IMR-90 (cell line): ENCODE measurements around the gene ZNF639. TPM values are rescaled to one million over a fixed set of nuclear protein-coding genes. Genes with fewer than 3 reads are reported as not detected.

Source experiments
- ATAC-seq: fragments of 200-7000 bp; cut with Tn5 transposase; 2 replicates; pipeline ENCODE4 v1.9.1; 2020; ENCODE audit warnings: low read depth, mild to moderate bottlenecking, moderate library complexity
- BruUV-seq: library from RNA; stranded (reverse); fragments of 400-500 nt; replicated peaks from 2 replicates; lab custom pipeline; 2021; lab: Mats Ljungman, UMichigan
- CTCF ChIA-PET: fragments of 300-600 bp; formaldehyde crosslinking; extraction: SDS; loops from one replicate; lab custom pipeline; 2021; ENCODE audit warnings: antibody characterized with exemption; lab: Yijun Ruan, JAX
- POLR2A ChIA-PET: fragments of 300-600 bp; sonication (Branson Sonifier 250); formaldehyde crosslinking; loops from one replicate; lab custom pipeline; 2022; ENCODE audit warnings: antibody characterized with exemption; ENCODE audit not compliant: unreplicated experiment; lab: Charles Lee
- DNase-seq: peaks from one replicate; pipeline ENCODE4 v3.0.0; 2013
- H2AFZ ChIP-seq: replicated peaks from 2 replicates; pipeline ENCODE3; 2013; ENCODE audit warnings: low read length, mild to moderate bottlenecking; ENCODE audit not compliant: poor library complexity
- H2AK5ac ChIP-seq: 2 replicates; pipeline ENCODE4 v1.6.1; 2013; ENCODE audit warnings: low read depth, low read length, inconsistent platforms
- H2AK9ac ChIP-seq: replicated peaks from 2 replicates; pipeline ENCODE3; 2013; ENCODE audit warnings: mild to moderate bottlenecking, low read depth, low read length, moderate library complexity; ENCODE audit not compliant: poor library complexity
- H2BK120ac ChIP-seq: 2 replicates; pipeline ENCODE4 v1.6.1; 2013; ENCODE audit warnings: low read depth, low read length, inconsistent platforms
- H2BK15ac ChIP-seq: 3 replicates; pipeline ENCODE4 v1.6.1; 2013; ENCODE audit warnings: low read depth, low read length, inconsistent platforms
- H2BK20ac ChIP-seq: 2 replicates; pipeline ENCODE4 v1.6.1; 2013; ENCODE audit warnings: low read depth, mild to moderate bottlenecking, inconsistent platforms, low read length, moderate library complexity
- H2BK5ac ChIP-seq: 2 replicates; pipeline ENCODE4 v1.6.1; 2013; ENCODE audit warnings: mild to moderate bottlenecking, low read depth, low read length, inconsistent platforms; ENCODE audit not compliant: poor library complexity, severe bottlenecking
- H3K14ac ChIP-seq: replicated peaks from 2 replicates; pipeline ENCODE4 v1.6.1; 2013; ENCODE audit warnings: low read depth, low read length, inconsistent platforms
- H3K18ac ChIP-seq: 2 replicates; pipeline ENCODE4 v1.6.1; 2013; ENCODE audit warnings: low read depth, low read length, control low read depth
- H3K23ac ChIP-seq: 2 replicates; pipeline ENCODE4 v1.6.1; 2013; ENCODE audit warnings: low read depth, low read length, inconsistent platforms
- H3K27ac ChIP-seq: 2 replicates; pipeline ENCODE4 v1.5.1; 2013; ENCODE audit warnings: mild to moderate bottlenecking, control low read depth, low read length; ENCODE audit not compliant: insufficient read depth
- H3K27me3 ChIP-seq: 2 replicates; pipeline ENCODE4 v1.6.1; 2013; ENCODE audit warnings: low read length; ENCODE audit not compliant: control insufficient read depth, insufficient read depth
- H3K36me3 ChIP-seq: 2 replicates; pipeline ENCODE4 v1.6.1; 2013; ENCODE audit warnings: low read length, mixed read lengths; ENCODE audit not compliant: control insufficient read depth, insufficient read depth
- H3K4ac ChIP-seq: 2 replicates; pipeline ENCODE4 v1.6.1; 2013; ENCODE audit warnings: low read depth, low read length, inconsistent platforms
- H3K4me1 ChIP-seq: 2 replicates; pipeline ENCODE4 v1.6.1; 2013; ENCODE audit warnings: low read length, mixed read lengths; ENCODE audit not compliant: control insufficient read depth, insufficient read depth
- H3K4me2 ChIP-seq: 2 replicates; pipeline ENCODE4 v1.6.1; 2013; ENCODE audit warnings: low read depth, mild to moderate bottlenecking, control low read depth, low read length, moderate library complexity
- H3K4me3 ChIP-seq: 2 replicates; pipeline ENCODE4 v1.5.1; 2013; ENCODE audit warnings: low read depth, mild to moderate bottlenecking, control low read depth, low read length, moderate library complexity; ENCODE audit not compliant: insufficient read depth
- H3K56ac ChIP-seq: 2 replicates; pipeline ENCODE4 v1.6.1; 2013; ENCODE audit warnings: low read length, inconsistent platforms; ENCODE audit not compliant: insufficient read depth; ENCODE audit errors: extremely low read depth
- H3K79me1 ChIP-seq, 2 experiments: 2 replicates each; pipeline ENCODE4 v1.6.1; 2013; ENCODE audit warnings: low read length in 2 of 2, inconsistent platforms in 1 of 2, low read depth in 1 of 2
- H3K9ac ChIP-seq: 2 replicates; pipeline ENCODE4 v1.6.1; 2013; ENCODE audit warnings: low read depth, low read length, control low read depth
- H3K9me1 ChIP-seq: 2 replicates; pipeline ENCODE4 v1.6.1; 2013; ENCODE audit warnings: low read length, inconsistent platforms; ENCODE audit not compliant: insufficient read depth
- H3K9me3 ChIP-seq: 2 replicates; pipeline ENCODE4 v1.6.1; 2013; ENCODE audit warnings: low read length; ENCODE audit not compliant: control insufficient read depth, insufficient read depth
- H4K20me1 ChIP-seq: 2 replicates; pipeline ENCODE4 v1.6.1; 2013; ENCODE audit warnings: low read length, inconsistent platforms; ENCODE audit not compliant: insufficient read depth
- H4K5ac ChIP-seq: 2 replicates; pipeline ENCODE4 v1.6.1; 2013; ENCODE audit warnings: mild to moderate bottlenecking, low read depth, low read length, control low read depth
- H4K8ac ChIP-seq, 2 experiments: 2 replicates each; pipeline ENCODE4 v1.6.1; 2013; ENCODE audit warnings: low read depth in 2 of 2, low read length in 2 of 2, control low read depth in 1 of 2, inconsistent platforms in 1 of 2
- H4K91ac ChIP-seq: 2 replicates; pipeline ENCODE4 v1.6.1; 2013; ENCODE audit warnings: low read depth, low read length, inconsistent platforms; ENCODE audit not compliant: insufficient read depth
- MAFK ChIP-seq: IDR thresholded peaks from 2 replicates; pipeline ENCODE4 v1.6.1; 2012; ENCODE audit warnings: low read depth, low read length, improper control_type of control experiment
- MXI1 ChIP-seq: IDR thresholded peaks from 2 replicates; pipeline ENCODE4 v1.6.1; 2012; ENCODE audit warnings: low read depth, mild to moderate bottlenecking, low read length, moderate library complexity, borderline replicate concordance
- WGBS, 2 experiments: methylation state at CpG; one replicate each; pipeline versions ENCODE4 v1.1.5 to v1.1.7; 2013; ENCODE audit warnings: missing lambda C conversion rate in 2 of 2; ENCODE audit not compliant: insufficient read length in 1 of 2; ENCODE audit errors: extremely low coverage in 2 of 2; 5-methylcytosine and 5-hydroxymethylcytosine counted together
- dilution Hi-C: fragments of 300-500 bp; cut with HindIII; formaldehyde crosslinking; loops from one replicate; pipeline ENCODE4 v1.14.3; 2018; ENCODE audit warnings: low sequenced_read_pairs; ENCODE audit not compliant: unreplicated experiment
- in situ Hi-C: fragments of 300-500 bp; cut with MboI; formaldehyde crosslinking; loops from 3 replicates; pipeline ENCODE4 v1.14.3; 2019; ENCODE audit warnings: low sequenced_read_pairs, inconsistent platforms, mixed read lengths
- intact Hi-C: fragments of 100-400 bp; cut with micrococcal nuclease; formaldehyde crosslinking; loops from 2 replicates; pipeline ENCODE4 v1.10.0; 2022
- polyA plus RNA-seq, 3 experiments: library from polyadenylated mRNA; depleted of rRNA; stranded (reverse); fragments of >200 nt; gene quantifications; 2 replicates each; pipeline ENCODE4 v1.2.3, GENCODE V29; 2012; ENCODE audit warnings: low replicate concordance in 1 of 3
- total RNA-seq: library from RNA; depleted of rRNA; stranded (reverse); fragments of >200 nt; gene quantifications from 2 replicates; pipeline ENCODE4 v1.2.3, GENCODE V29; 2012

ZNF639 gene
- total and polyA plus RNA-seq, 2 of the 4 experiments (the other 2 are of a cell fraction): 15.9 to 50.5 TPM

DNA sequence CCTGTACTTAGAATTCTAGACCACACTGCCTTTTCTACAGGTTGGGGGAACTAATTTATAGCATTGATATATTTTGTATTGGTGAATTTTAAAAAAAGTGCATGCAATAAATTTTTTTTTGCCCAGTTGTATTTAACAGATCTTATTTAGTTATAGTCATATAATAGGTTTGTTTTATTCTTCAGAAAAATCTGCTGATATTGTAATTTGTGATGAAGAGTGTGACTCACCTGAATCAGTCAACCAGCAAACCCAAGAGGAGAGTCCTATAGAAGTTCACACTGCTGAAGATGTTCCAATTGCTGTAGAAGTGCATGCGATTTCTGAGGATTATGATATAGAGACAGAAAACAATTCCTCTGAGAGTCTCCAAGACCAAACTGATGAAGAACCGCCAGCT, 10.3 kb downstream of the ZNF639 start:
- Histone ChIP-seq H2BK15ac (no peak overlapping the region), H3K9me1 (0 out of 2 replicates have a peak, but pooled peaks cover 4% of the 10 kb centered on the region), H3K36me3 (peaks cover 39% of the 10 kb centered on the region), H3K14ac (no peak overlapping the region), H3K9me3 (no peaks in the 10 kb centered on the region), H3K27me3 (no peaks in the 10 kb centered on the region), H2AK9ac (no peak overlapping the region), H3K23ac (no peak overlapping the region), H3K4me2 (no peak overlapping the region), H2BK20ac (no peak overlapping the region), H4K91ac (no peak overlapping the region), H4K20me1 (no peaks in the 10 kb centered on the region), H2BK120ac (no peak overlapping the region), H3K27ac (no peak overlapping the region), H3K9ac (no peak overlapping the region), H4K8ac (no peak overlapping the region), H2AFZ (no peak overlapping the region), H4K5ac (no peak overlapping the region), H3K79me1 (peaks cover 17 to 26% of the 10 kb centered on the region in 2 experiments), H2AK5ac (no peak overlapping the region), H2BK5ac (no peak overlapping the region), H3K4ac (no peak overlapping the region), H3K4me1 (0 out of 2 replicates have a peak, but pooled peaks cover 2% of the 10 kb centered on the region), H3K56ac (no peak overlapping the region), H3K18ac (no peak overlapping the region), H3K4me3 (no peak overlapping the region)
- dilution Hi-C loops (no loop called here), intact Hi-C loops (no loop called here), in situ Hi-C loops (loop anchor here (10.0 kb wide), 1 partner anchor 222 kb away; no protein-coding TSS in a partner anchor)
- DNase-seq (no peak), ATAC-seq (no peak)
- no TSS peak for BruUV-seq
- TF ChIP-seq MAFK (peak; percentile 50), MXI1 (no peak)
- no CpG with 5 or more reads among the region's 2 CpGs for WGBS, 2 experiments
- POLR2A ChIA-PET: no interaction called here
- CTCF ChIA-PET: no interaction called here
